GM08714 (cell line): ENCODE measurements around the gene ARHGEF39.

Source experiments
- H3K4me3 ChIP-seq: fragments of 200-500 bp; sonication (Bioruptor generic); 2 replicates; pipeline ENCODE4 v1.5.1; 2014; ENCODE audit warnings: mild to moderate bottlenecking, low read length, inconsistent platforms
- ZNF274 ChIP-seq: IDR thresholded peaks from 2 replicates; pipeline ENCODE4 v1.6.1; 2012; ENCODE audit warnings: mild to moderate bottlenecking, low read depth, low read length

The ARHGEF39 gene

DNA sequence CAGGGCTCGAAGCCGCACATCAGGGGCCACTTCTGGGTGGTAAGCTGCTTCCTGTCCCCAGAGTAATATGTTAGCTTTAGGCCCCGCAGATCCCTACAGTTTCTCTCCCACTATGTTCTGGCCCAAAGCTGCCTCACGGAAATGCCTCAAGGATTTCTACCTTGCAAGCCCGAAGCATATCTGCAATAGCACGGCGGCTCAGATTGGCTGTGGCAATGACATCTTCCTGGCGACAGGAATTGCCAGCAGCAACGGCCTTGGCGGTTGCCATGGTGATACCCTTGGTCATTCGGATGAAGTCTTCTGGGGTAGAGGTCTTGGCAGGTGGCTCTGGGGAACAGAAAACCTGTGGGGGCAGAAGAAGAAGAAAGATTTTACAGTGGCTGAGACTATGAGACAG, 35.0 kb upstream of the ARHGEF39 start:
- no peak overlapping the region for H3K4me3 ChIP-seq
- no peak for TF ChIP-seq ZNF274

DNA sequence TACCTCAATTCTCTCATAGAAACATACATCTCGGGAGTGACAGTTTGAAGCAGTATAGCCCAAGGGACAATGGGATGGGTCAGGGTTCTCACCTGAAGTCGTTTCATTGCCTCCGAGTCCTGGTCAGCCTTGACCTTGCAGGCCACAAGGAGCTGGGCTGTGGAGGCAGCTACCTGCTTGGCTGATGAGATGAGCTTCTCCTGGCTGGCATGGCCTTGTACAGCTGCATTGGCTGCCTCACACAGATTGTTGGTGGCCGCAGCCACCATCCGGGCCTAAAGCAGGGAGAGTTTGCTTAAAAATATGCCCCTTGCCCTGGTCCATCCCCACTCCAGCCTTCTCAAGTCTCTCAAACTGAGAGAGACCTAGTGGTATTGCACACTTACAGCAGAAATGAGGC, 33.2 kb upstream of the ARHGEF39 start:
- no peak overlapping the region for H3K4me3 ChIP-seq
- TF ChIP-seq ZNF274, result no peak

DNA sequence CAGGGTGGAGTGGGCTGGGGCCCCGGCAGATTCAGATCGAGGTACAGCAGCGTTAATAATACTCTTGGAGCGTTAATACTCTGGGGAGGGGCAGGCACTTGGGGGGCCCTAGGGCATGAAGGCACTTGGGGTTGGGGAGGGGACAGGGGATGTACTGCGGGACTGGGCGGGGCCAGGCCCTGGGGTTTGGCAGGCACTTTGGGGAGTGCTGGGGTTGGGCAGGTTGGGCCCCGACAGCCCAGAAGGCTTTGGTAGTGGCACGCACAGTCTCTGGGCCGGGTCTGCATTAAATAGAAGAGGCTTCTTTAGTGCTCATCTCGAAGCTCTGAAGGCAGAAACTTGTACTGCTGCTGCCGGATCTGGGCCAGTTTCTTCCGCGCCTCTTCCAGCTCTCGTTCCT, 32.5 kb upstream of the ARHGEF39 start:
- no peak overlapping the region for H3K4me3 ChIP-seq
- no peak for TF ChIP-seq ZNF274

DNA sequence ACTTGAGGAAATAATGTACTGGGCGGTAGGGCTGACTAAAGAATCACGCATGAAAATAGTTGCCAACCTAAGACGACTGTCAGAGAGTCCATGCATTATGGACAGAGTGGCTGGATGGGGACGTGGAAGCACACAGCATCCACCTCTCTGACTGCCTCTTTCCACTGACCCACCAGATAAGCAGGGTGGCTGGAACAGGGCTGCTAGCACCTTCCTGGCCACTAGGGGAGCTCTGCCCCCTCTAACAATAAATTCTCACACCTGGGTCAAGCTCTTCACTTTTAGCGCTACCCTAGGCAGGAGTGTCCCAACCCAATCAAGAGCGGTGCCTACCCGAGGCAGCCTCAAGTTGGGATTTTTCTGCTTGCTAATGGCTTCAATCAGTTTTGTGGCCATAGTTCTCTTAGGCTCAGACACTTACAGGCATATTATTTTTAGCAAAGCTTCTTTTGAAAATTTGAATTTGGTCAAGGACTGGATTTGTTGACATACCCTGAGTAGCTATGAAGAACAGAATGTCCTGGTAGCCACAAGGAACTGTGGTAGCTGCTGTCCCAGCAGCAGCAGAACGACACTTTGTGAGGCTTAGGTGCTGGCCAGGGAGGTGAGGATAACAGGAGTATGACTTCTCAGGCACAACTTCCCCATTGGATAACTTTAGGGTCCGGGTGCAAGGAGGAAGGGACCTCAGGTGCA, 31.7 kb upstream of the ARHGEF39 start:
- no peak overlapping the region for H3K4me3 ChIP-seq
- TF ChIP-seq ZNF274, result no peak

DNA sequence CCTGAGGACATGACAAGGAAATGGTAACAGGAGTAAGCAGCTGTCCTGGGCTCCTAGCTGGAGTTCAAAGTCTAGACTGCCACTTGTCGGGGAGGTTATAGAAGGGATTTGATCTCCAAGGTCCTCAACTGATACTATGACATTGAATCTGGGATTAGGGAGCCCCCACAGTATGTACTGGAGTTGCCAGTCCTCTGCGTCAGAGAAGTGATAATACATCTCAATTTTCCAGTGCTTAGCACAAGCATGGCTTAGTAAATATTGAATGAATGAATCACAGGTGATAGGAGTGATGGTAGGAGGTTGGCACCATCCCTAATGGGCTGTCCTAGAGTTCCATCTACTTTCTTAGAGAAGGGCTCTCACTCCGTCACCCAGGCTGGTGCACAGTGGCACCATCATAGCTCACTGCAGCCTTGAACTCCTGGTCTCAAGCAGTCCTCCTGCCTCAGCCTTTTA, 31.0 kb upstream of the ARHGEF39 start:
- no peak for TF ChIP-seq ZNF274
- H3K4me3 ChIP-seq, result no peak overlapping the region

DNA sequence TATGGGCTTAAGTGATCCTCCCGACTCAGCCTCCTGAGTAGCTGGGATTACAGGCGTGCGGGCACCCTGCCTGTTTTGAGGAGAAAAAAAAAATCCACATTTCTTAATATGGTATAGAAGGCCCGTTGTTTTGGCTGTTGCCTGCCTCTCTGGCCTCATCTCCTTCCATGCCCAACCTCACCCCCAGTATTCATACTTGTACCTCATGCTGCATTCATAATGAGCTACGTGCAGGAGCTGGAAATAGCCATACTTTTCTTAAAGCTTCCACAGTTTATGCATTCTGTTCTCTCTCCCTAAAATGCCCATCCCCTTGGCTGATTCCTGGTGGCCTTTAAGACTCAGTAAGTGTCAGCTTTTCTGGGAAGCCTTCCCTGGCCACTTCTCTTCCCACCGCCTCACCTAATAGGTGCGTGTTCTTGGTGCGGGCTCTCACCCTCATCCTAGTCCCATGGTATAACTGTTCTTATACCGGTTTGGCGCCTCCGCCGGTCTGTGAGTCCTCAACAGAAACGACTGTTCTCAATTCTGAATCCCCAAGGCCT, 26.8 kb upstream of the ARHGEF39 start:
- no peak overlapping the region for H3K4me3 ChIP-seq
- no peak for TF ChIP-seq ZNF274

DNA sequence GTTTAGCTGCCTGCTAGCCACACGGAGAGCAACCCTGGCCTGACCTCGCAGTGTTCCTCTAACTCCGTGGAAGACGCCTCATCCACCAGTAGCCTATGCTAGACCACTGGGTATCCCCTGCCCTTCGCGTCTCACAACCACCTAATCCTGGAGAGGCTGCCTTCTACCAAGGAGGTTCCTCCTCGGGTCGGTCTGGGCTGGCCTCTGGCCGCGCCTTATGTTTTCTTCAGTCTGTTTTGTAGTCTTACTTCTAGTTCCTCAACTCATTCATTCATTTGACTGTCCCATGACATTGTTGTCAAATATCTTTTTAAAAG, 26.3 kb upstream of the ARHGEF39 start:
- peak overlapping the region; percentile 74; the same call in 1 of the 2 replicates for H3K4me3 ChIP-seq
- TF ChIP-seq ZNF274, result no peak

DNA sequence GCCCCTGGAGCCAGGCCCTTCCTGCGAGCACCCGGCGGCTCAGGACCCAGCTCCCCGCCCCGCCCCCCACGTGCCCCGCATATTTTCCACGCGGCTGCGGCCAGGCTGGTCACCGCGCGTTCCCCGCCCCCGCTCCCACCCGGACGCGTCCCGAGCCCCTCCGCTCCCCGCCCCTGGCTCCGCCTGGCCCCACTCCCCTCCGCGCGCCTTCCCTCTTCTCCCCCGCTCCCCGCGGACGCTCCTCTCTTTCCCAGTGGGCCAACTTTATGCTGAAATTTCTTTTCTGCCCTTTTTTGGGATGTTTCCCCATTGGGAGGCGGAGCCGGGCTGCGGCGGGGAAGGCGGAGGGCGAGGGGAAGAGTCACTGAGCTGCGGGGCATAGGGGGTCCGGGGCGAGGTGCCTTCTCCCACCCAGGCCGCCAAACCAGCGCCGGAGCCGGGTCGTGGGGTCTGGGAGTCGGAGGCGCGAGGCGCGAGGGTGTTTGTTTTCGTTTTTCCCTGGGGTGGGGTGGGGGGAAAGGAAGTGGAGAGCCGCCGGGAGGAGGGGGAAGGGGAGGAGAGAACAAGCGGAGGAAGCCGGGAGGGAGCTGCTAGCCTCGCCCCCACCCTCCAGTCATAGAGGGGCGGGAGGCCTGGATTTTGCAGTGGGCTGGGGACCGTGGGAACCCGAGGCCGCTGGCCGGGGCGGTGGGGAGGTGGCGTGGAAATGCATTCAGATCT, 25.8 kb upstream of the ARHGEF39 start:
- peak overlapping the region; percentile 74 for H3K4me3 ChIP-seq
- no peak for TF ChIP-seq ZNF274

DNA sequence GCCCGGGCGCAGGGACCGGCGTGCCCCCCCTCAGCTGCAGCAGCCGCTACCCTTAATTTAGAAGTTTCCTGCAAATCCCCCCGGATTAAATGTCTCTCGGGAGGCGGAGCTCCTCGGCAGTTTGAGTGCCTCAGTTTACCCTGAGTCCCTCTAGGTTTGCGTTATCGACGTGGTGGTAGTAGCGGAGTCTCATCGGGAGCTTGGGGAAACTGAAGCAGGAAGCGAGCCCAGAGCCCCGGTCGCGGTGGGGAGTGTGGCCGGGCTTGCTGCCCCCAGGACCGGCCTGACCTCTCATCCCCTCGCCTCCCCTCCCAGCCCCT, 25.3 kb upstream of the ARHGEF39 start:
- TF ChIP-seq ZNF274, result no peak
- H3K4me3 ChIP-seq, result peak overlapping the region; percentile 74

DNA sequence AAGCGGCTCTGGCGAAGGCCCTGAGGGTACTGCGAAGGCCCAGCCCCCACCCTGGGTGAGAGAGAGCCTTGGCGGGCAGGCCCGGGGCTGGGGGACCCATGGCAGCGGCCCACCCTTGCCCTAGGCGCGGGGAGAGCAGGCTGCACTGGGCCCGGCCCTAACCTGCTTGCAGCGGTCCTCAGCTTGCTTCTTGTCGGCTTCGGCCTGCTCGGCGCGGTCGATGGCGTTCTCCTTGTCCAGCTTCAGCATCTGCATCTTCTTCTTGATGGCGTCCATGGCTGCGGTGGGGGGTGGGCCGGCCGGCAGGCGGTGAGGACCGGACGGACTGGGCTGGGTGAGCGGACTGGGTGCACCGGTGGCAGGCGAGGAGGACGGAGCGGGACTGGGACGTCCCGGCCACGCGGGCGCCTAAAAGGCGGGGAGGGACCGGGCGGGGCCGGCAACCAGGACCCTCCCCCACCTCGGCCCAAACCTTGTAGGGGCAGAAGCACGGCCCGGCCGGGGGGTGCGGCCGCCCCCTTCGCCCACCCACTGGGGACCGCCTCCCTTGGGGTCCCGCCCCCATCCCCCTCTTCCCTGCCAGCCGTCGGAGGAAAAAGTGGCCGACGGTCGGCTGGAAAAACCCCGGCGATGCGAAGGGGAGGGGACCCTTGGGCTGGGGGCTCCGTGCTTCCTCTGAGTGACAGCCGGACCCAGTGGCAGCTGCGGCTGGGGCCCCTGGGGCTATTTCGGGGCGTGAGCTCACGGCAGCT, 24.7 kb upstream of the ARHGEF39 start, which contains the start of gene TPM2:
TSS of gene TPM2 (minus strand) at position 384 of the 752 bp plus-strand sequence. CDS start at position 276, 108 bp downstream.
- peak within 1 kb of the TSS; percentile 74 for H3K4me3 ChIP-seq
- no peak for TF ChIP-seq ZNF274

DNA sequence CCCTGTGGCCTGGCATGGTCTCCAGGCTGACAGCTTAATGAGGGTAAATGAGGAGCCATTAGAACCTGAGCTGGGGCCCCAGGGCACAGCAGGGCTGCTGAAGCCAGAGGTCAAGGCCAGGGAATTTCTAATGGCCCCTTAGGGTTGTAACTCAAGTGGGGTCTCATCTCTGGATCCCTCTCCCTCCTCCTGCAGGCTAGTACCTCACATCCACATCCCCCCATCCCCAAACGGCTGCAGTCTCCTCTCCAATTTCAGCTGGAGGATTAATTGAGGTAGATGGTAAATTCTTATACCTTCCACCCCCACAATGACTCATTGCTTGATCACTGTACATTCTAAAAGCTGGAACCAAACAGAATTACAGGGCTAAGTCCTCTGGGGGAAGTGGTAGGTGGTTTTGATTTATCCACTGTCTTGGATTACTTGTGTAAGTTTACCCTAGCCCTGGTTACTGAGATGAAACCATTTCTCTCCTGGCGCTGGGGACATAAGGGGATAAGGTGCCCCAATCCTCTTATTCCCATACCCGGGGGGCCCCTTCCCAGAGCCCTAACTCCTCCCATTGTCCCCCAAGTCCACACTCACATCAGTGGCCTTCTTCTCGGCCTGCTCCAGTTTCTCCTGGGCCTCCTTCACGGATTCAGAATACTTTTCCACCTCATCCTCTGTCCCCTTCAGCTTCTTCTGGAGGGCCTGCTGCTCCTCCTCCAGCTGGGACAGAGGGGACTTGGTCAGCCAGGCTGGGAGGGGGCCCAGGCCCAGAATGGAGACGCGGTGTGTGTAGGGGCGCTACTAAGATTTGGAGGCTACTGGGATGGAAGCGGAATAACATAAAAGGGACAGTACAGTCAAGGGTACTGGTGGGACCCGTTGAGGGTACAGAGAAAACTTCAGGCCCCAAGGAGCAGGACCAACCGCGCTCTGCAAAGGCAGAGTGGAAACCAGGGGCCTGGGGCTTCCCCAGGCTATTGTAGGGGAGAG, 23.9 kb upstream of the ARHGEF39 start:
- TF ChIP-seq ZNF274, result no peak
- no peak overlapping the region for H3K4me3 ChIP-seq

DNA sequence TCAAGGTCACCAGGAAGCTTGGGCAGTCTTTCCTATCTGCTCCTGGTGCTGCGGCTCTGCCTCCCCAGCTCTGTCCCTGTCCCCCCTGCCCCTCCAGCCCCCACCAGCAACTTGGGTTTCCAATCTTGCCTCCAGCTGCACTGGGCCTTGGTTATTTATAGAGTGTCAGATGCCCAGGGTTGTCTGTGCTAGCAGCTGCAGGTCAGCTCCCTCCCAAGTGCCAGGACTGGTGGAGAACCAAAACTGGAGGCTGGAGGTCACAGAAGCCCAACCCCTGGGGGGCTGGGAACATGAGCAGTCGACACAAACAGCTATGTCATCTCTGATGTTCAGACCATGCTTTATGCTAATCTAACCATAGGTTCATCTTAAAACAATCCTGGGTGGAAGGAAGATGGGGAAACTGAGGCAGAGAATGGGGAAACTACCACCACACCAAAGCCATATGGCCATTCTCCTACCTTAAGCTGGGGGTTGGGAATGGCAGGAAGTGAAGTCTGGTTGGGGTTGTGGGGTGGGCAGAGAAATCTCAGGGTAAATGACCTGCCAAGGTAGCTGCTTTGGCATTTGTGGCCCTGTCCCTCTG, 23.1 kb upstream of the ARHGEF39 start:
- no peak for TF ChIP-seq ZNF274
- no peak overlapping the region for H3K4me3 ChIP-seq

DNA sequence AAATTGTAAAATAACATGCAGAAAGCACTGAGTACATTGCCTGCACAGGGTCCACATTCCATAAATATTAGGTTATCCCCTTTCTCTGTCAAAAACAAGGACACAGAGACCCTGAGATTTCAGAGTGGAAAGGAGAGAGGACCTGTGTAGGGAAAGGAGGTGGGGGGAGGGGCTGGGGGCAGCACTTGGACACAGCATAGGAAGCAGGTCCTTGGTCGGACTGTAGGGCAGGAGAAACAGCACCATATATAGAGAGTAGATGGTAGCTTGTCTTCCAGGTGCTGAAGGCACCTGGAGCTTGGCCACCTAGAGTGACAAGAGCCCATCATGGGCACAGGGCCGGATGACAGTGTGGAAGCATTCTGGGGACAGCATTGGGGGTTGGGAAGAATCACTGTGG, 22.3 kb upstream of the ARHGEF39 start:
- no peak for TF ChIP-seq ZNF274
- H3K4me3 ChIP-seq, result no peak overlapping the region
